SU-DHL-6 (cell line): Measurements from ENCODE around the gene SP8.

ENCODE experiments used
- EZH2phosphoT487 ChIP-seq: fragments of 200-600 bp; sonication (generic), shearing (Covaris generic); conservative IDR thresholded peaks from 2 replicates; pipeline ENCODE4 v1.6.1; 2018; ENCODE audit warnings: mild to moderate bottlenecking, antibody characterized with exemption, low read length, moderate library complexity, mixed read lengths
- TF ChIP-seq, protein P1 (sequence below): fragments of 200-600 bp; sonication (generic); IDR thresholded peaks from one replicate; pipeline ENCODE4 v1.5.1; 2017; ENCODE audit warnings: antibody characterized with exemption, mild to moderate bottlenecking, low read length, moderate library complexity; ENCODE audit not compliant: insufficient read depth, poor library complexity, severe bottlenecking

DNA sequence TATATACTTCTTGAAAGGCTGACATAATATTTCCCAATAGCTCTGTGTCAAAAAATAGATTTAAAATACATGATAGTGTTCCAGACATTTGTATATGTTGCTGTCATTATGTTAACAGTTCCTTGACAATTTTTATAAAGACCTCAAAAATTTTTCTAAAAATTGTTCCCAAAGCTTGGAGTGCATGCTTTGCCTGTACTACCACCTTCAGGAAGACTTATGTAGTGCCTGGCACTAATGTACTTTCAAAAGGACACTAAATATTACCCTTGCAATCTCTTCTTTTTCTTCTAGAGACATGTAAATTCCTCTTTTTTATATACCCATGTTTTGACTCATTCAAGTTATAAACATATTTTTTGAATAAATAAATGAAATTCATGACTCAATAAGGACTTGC, 48.0 kb upstream of the SP8 start:
- TF ChIP-seq, protein P1, sequence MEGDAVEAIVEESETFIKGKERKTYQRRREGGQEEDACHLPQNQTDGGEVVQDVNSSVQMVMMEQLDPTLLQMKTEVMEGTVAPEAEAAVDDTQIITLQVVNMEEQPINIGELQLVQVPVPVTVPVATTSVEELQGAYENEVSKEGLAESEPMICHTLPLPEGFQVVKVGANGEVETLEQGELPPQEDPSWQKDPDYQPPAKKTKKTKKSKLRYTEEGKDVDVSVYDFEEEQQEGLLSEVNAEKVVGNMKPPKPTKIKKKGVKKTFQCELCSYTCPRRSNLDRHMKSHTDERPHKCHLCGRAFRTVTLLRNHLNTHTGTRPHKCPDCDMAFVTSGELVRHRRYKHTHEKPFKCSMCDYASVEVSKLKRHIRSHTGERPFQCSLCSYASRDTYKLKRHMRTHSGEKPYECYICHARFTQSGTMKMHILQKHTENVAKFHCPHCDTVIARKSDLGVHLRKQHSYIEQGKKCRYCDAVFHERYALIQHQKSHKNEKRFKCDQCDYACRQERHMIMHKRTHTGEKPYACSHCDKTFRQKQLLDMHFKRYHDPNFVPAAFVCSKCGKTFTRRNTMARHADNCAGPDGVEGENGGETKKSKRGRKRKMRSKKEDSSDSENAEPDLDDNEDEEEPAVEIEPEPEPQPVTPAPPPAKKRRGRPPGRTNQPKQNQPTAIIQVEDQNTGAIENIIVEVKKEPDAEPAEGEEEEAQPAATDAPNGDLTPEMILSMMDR: no peak
- TF ChIP-seq EZH2phosphoT487: no peak
